ENCODE measurements around the gene CLIP1.
"Not testable (repeated sequence)": the region's sequence is repeated elsewhere in the genome, so short reads cannot be mapped to it uniquely, and the experiment has no call there.

Gene CLIP1

GRCh38 chr12:122429043-122429442 lies 6.6 kb upstream of the CLIP1 start:
- not testable (repeated sequence) for DNase-seq

GRCh38 chr12:122427403-122427802 lies 4.9 kb upstream of the CLIP1 start:
- no peak for DNase-seq

GRCh38 chr12:122423258-122424165 lies 1.0 kb upstream of the CLIP1 start:
- no peak for DNase-seq

- DNase-seq = no peak
Observed at GRCh38 chr12:122422730-122423257, 325 bp upstream of the CLIP1 start.

- DNase-seq = no peak
Observed at GRCh38 chr12:122421187-122421820, 1.2 kb downstream of the CLIP1 start.

- DNase-seq = no peak
Observed at GRCh38 chr12:122420471-122421162, 1.9 kb downstream of the CLIP1 start.

- DNase-seq = not testable (repeated sequence)
Observed at GRCh38 chr12:122419094-122419493, 3.4 kb downstream of the CLIP1 start.

GRCh38 chr12:122415665-122416064 lies 6.8 kb downstream of the CLIP1 start:
- not testable (repeated sequence) for DNase-seq

GRCh38 chr12:122413516-122414404 lies 8.7 kb downstream of the CLIP1 start:
- DNase-seq = no peak

GRCh38 chr12:122412851-122413433 lies 9.5 kb downstream of the CLIP1 start:
- DNase-seq = no peak

GRCh38 chr12:122411537-122411936 lies 10.9 kb downstream of the CLIP1 start:
- DNase-seq = no peak

- no peak for DNase-seq
Observed at GRCh38 chr12:122407208-122407607, 15.3 kb downstream of the CLIP1 start.

GRCh38 chr12:122406701-122407164 lies 15.7 kb downstream of the CLIP1 start:
- DNase-seq = no peak

GRCh38 chr12:122403831-122404230 lies 18.6 kb downstream of the CLIP1 start:
- DNase-seq = no peak

- no peak for DNase-seq
Observed at GRCh38 chr12:122403115-122403770, 19.2 kb downstream of the CLIP1 start.

GRCh38 chr12:122402264-122402663 lies 20.2 kb downstream of the CLIP1 start:
- no peak for DNase-seq

- DNase-seq = peak; percentile 61
Observed at GRCh38 chr12:122399592-122400373, 22.7 kb downstream of the CLIP1 start.

GRCh38 chr12:122399254-122399591 lies 23.2 kb downstream of the CLIP1 start:
- DNase-seq = no peak

GRCh38 chr12:122397981-122398380 lies 24.5 kb downstream of the CLIP1 start:
- not testable (repeated sequence) for DNase-seq

- no peak for DNase-seq
Observed at GRCh38 chr12:122395319-122395718, 27.1 kb downstream of the CLIP1 start.
